Measurements from ENCODE around the gene ADAMTS2.

- TF ChIP-seq EZH2 (IDR thresholded peaks at IDR 0.05; ENCODE audit: borderline replicate concordance, low read length) (no peak), CTCF (IDR thresholded peaks at IDR 0.05; ENCODE audit: low read length) (no peak)
Observed at GRCh38 chr5:179153341-179153901, 191.8 kb downstream of the ADAMTS2 start.

Measured in OCI-LY1 (cell line).